H1 (cell line): Measurements from ENCODE around the gene NPY2R. TPM values are rescaled to one million over a fixed set of nuclear protein-coding genes. Genes with fewer than 3 reads are reported as not detected.

Source experiments
- CTCF ChIA-PET: fragments of 300-600 bp; sonication (Branson Sonifier 250); formaldehyde crosslinking; loops from one replicate; lab custom pipeline; 2021; ENCODE audit not compliant: partially characterized antibody; lab: Charles Lee
- POLR2A ChIA-PET: fragments of 300-600 bp; sonication (Branson Sonifier 250); formaldehyde crosslinking; loops from one replicate; lab custom pipeline; 2021; ENCODE audit warnings: inconsistent platforms; ENCODE audit not compliant: partially characterized antibody; lab: Charles Lee
- DNase-seq, 2 experiments: peaks; one replicate each; pipeline versions ENCODE4 v3.0.0 to v3.0.0-alpha.2; 2010 to 2022; ENCODE audit warnings: low spot score in 2 of 2, low read depth in 1 of 2, mixed read lengths in 1 of 2
- FAIRE-seq: peaks from 2 replicates; lab custom pipeline; 2011; peaks lifted over from hg19 to GRCh38; lab: Jason Lieb, UNC
- H2AFZ ChIP-seq: 2 replicates; pipeline ENCODE4 v1.8.1; 2012; ENCODE audit warnings: low read length, inconsistent platforms
- H2AK5ac ChIP-seq: 2 replicates; pipeline ENCODE4 v1.6.1; 2013; ENCODE audit warnings: low read depth, low read length
- H2BK120ac ChIP-seq: replicated peaks from 2 replicates; pipeline ENCODE3; 2013; ENCODE audit warnings: low read depth, low read length, inconsistent platforms
- H2BK12ac ChIP-seq: 2 replicates; pipeline ENCODE4 v1.6.1; 2013; ENCODE audit warnings: low read depth, low read length
- H2BK15ac ChIP-seq: 2 replicates; pipeline ENCODE4 v1.6.1; 2013; ENCODE audit warnings: low read length
- H2BK20ac ChIP-seq: 2 replicates; pipeline ENCODE4 v1.6.1; 2013; ENCODE audit warnings: low read length
- H2BK5ac ChIP-seq: 2 replicates; pipeline ENCODE4 v1.6.1; 2013; ENCODE audit warnings: low read depth, low read length
- H3K14ac ChIP-seq: 2 replicates; pipeline ENCODE4 v1.6.1; 2013; ENCODE audit warnings: inconsistent platforms; ENCODE audit not compliant: insufficient read length
- H3K18ac ChIP-seq: 2 replicates; pipeline ENCODE4 v1.6.1; 2013; ENCODE audit warnings: low read length; ENCODE audit errors: extremely low read depth
- H3K23ac ChIP-seq: 2 replicates; pipeline ENCODE4 v1.6.1; 2013; ENCODE audit warnings: inconsistent platforms; ENCODE audit not compliant: insufficient read length
- H3K23me2 ChIP-seq: 2 replicates; pipeline ENCODE4 v1.6.1; 2013; ENCODE audit warnings: low read depth, low read length
- H3K27ac ChIP-seq: 2 replicates; pipeline ENCODE4 v1.6.1; 2011; ENCODE audit warnings: low read depth, low read length, inconsistent platforms
- H3K27me3 ChIP-seq, 4 experiments: replicated peaks in 1 of 4; 1 replicate in 1 of 4; 2 replicates in 3 of 4; pipeline versions ENCODE4 v1.6.1 to v1.8.1; 2011 to 2013; ENCODE audit warnings: low read length in 3 of 4, mild to moderate bottlenecking in 3 of 4, inconsistent platforms in 2 of 4, mixed read lengths in 2 of 4, moderate library complexity in 1 of 4; ENCODE audit not compliant: control insufficient read depth in 3 of 4, insufficient read depth in 3 of 4; ENCODE audit errors: extremely low read depth in 1 of 4
- H3K36me3 ChIP-seq, 4 experiments: 2 replicates each; pipeline versions ENCODE4 v1.6.1 to v1.8.1; 2011 to 2013; ENCODE audit warnings: mild to moderate bottlenecking in 4 of 4, low read length in 3 of 4, moderate library complexity in 2 of 4, control low read depth in 1 of 4, inconsistent platforms in 1 of 4; ENCODE audit not compliant: insufficient read depth in 4 of 4, control insufficient read depth in 2 of 4
- H3K4ac ChIP-seq: replicated peaks from 2 replicates; pipeline ENCODE3; 2013; ENCODE audit warnings: low read length, low read depth, mixed read lengths, inconsistent platforms; ENCODE audit not compliant: insufficient read length
- H3K4me1 ChIP-seq, 4 experiments: replicated peaks in 1 of 4; 1 replicate in 1 of 4; 2 replicates in 3 of 4; pipeline versions ENCODE4 v1.6.1 to v1.8.1; 2011 to 2013; ENCODE audit warnings: low read length in 3 of 4, inconsistent platforms in 2 of 4, mixed read lengths in 1 of 4; ENCODE audit not compliant: insufficient read depth in 4 of 4, control insufficient read depth in 3 of 4
- H3K4me2 ChIP-seq, 2 experiments: 2 replicates each; pipeline versions ENCODE4 v1.6.1 to v1.8.1; 2011 to 2013; ENCODE audit warnings: low read depth in 2 of 2, low read length in 2 of 2, control low read depth in 1 of 2, inconsistent platforms in 1 of 2, mild to moderate bottlenecking in 1 of 2; ENCODE audit not compliant: insufficient read depth in 1 of 2
- H3K4me3 ChIP-seq, 4 experiments: fragments of 200-600, 300-600 bp in 1 of 4; sonication (generic), shearing (Covaris generic), sonication (Bioruptor Twin) in 1 of 4; 2 replicates each; pipeline versions ENCODE4 v1.5.1 to v1.8.1; 2011 to 2016; ENCODE audit warnings: low read length in 4 of 4, low read depth in 3 of 4, control low read depth in 2 of 4, inconsistent platforms in 2 of 4, mild to moderate bottlenecking in 2 of 4, mixed read lengths in 1 of 4, moderate library complexity in 1 of 4; ENCODE audit not compliant: insufficient read depth in 2 of 4; ENCODE audit errors: extremely low read depth in 1 of 4
- H3K56ac ChIP-seq: replicated peaks from 2 replicates; pipeline ENCODE3; 2013; ENCODE audit warnings: low read depth, mild to moderate bottlenecking, mixed read lengths, low read length, inconsistent platforms; ENCODE audit not compliant: insufficient read length
- H3K79me1 ChIP-seq: 2 replicates; pipeline ENCODE4 v1.6.1; 2013; ENCODE audit warnings: low read depth, low read length, control low read depth
- H3K79me2 ChIP-seq, 2 experiments: 2 replicates each; pipeline versions ENCODE4 v1.6.1 to v1.8.1; 2012 to 2013; ENCODE audit warnings: low read length in 2 of 2, mild to moderate bottlenecking in 2 of 2, inconsistent platforms in 1 of 2; ENCODE audit not compliant: insufficient read depth in 2 of 2, control insufficient read depth in 1 of 2
- H3K9ac ChIP-seq, 4 experiments: replicated peaks in 1 of 4; 1 replicate in 1 of 4; 2 replicates in 3 of 4; pipeline versions ENCODE4 v1.6.1 to v1.8.1; 2011 to 2013; ENCODE audit warnings: low read depth in 3 of 4, low read length in 3 of 4, control low read depth in 2 of 4, mild to moderate bottlenecking in 2 of 4, moderate library complexity in 2 of 4, inconsistent platforms in 1 of 4; ENCODE audit errors: extremely low read depth in 1 of 4
- H3K9me3 ChIP-seq, 2 experiments: 2 replicates each; pipeline versions ENCODE4 v1.6.1 to v1.8.1; 2012 to 2013; ENCODE audit warnings: mild to moderate bottlenecking in 2 of 2, moderate library complexity in 2 of 2, control low read depth in 1 of 2, inconsistent platforms in 1 of 2, low read depth in 1 of 2, low read length in 1 of 2, mixed read lengths in 1 of 2; ENCODE audit not compliant: insufficient read depth in 2 of 2
- H4K20me1 ChIP-seq, 2 experiments: replicated peaks in 1 of 2; 2 replicates each; pipeline versions ENCODE3 to v1.8.1; 2011 to 2013; ENCODE audit warnings: inconsistent platforms in 2 of 2, low read length in 2 of 2, mild to moderate bottlenecking in 1 of 2; ENCODE audit not compliant: insufficient read depth in 2 of 2, control insufficient read depth in 1 of 2
- H4K5ac ChIP-seq: 2 replicates; pipeline ENCODE4 v1.6.1; 2013; ENCODE audit warnings: low read length, low read depth, mixed read lengths, inconsistent platforms; ENCODE audit not compliant: insufficient read length
- H4K8ac ChIP-seq: 2 replicates; pipeline ENCODE4 v1.8.0; 2013; ENCODE audit warnings: mild to moderate bottlenecking, moderate library complexity, low read length, inconsistent platforms; ENCODE audit not compliant: insufficient read depth; ENCODE audit errors: extremely low read depth
- H4K91ac ChIP-seq: replicated peaks from 2 replicates; pipeline ENCODE3; 2013; ENCODE audit warnings: low read length, mixed read lengths, inconsistent platforms; ENCODE audit not compliant: insufficient read length
- ATF2 ChIP-seq: IDR thresholded peaks from 2 replicates; pipeline ENCODE4 v1.6.1; 2012; ENCODE audit warnings: low read length, inconsistent platforms
- CEBPB ChIP-seq: IDR thresholded peaks from 2 replicates; pipeline ENCODE4 v1.6.1; 2012; ENCODE audit warnings: low read depth, low read length
- EGR1 ChIP-seq: IDR thresholded peaks from 2 replicates; pipeline ENCODE4 v1.6.1; 2011; ENCODE audit warnings: low read depth, low read length, borderline replicate concordance
- GABPA ChIP-seq: IDR thresholded peaks from 2 replicates; pipeline ENCODE4 v1.6.1; 2011; ENCODE audit warnings: mild to moderate bottlenecking, low read length, moderate library complexity, borderline replicate concordance; ENCODE audit not compliant: insufficient read depth
- HDAC2 ChIP-seq, 2 experiments: fragments of 300-600 bp in 1 of 2; sonication (generic) in 1 of 2; IDR thresholded peaks; 2 replicates each; pipeline ENCODE4 v1.6.1; 2011 to 2012; ENCODE audit warnings: low read depth in 2 of 2, low read length in 2 of 2, mild to moderate bottlenecking in 2 of 2, moderate library complexity in 2 of 2, borderline replicate concordance in 1 of 2, inconsistent platforms in 1 of 2
- KDM1A ChIP-seq: fragments of 200-600, 300-600 bp; sonication (generic); IDR thresholded peaks from 2 replicates; pipeline ENCODE4 v1.7.1; 2016; ENCODE audit warnings: mild to moderate bottlenecking, low read length, borderline replicate concordance
- SAP30 ChIP-seq: fragments of 300-600 bp; sonication (generic); IDR thresholded peaks from 2 replicates; pipeline ENCODE4 v1.7.1; 2012; ENCODE audit warnings: low read length, moderate library complexity, mild to moderate bottlenecking, inconsistent platforms; ENCODE audit not compliant: insufficient read depth, insufficient replicate concordance
- TAF7 ChIP-seq: optimal IDR thresholded peaks from 2 replicates; pipeline ENCODE3; 2011; ENCODE audit warnings: low read depth, mild to moderate bottlenecking, inconsistent platforms, low read length, moderate library complexity, borderline replicate concordance
- WGBS, 2 experiments: shearing (Covaris generic) in 1 of 2; methylation state at CpG; one replicate each; pipeline versions ENCODE4 v1.1.6 to v1.1.7; 2013 to 2015; ENCODE audit warnings: low lambda C conversion rate in 2 of 2, mixed read lengths in 2 of 2, inconsistent platforms in 1 of 2, low coverage in 1 of 2, missing lambda C conversion rate in 1 of 2; ENCODE audit not compliant: insufficient replicate concordance in 2 of 2, insufficient coverage in 1 of 2, insufficient read length in 1 of 2; ENCODE audit errors: extremely low coverage in 1 of 2, missing lambda C conversion rate in 1 of 2; 5-methylcytosine and 5-hydroxymethylcytosine counted together
- polyA plus RNA-seq, 7 experiments: library from polyadenylated mRNA; depleted of rRNA in 3 of 7; stranded (reverse) in 5 of 7; unstranded in 2 of 7; fragments of >200 nt in 5 of 7; fragments of 200-250 nt in 2 of 7; gene quantifications; 1 replicate in 5 of 7; 2 replicates in 1 of 7; 4 replicates in 1 of 7; pipeline versions ENCODE4 v1.2.1 to v1.2.3, GENCODE V29; 2011 to 2013; ENCODE audit warnings: missing spikeins in 2 of 7, mixed read lengths in 2 of 7
- total RNA-seq: library from RNA; stranded (reverse); fragmentation: NEBNext Ultra II Directional; extraction: Animal tissue kit (Norgen Biotek cat#: 25700); gene quantifications from 2 replicates; pipeline ENCODE4 v1.2.1, GENCODE V29; 2021

The NPY2R gene
- total and polyA plus RNA-seq, 2 of the 8 experiments (the other 6 are each of a cell fraction or from before 2014, with no cell fraction given) = 0.09 to 0.41 TPM

- ChIA-PET CTCF (no interaction called here), POLR2A (no interaction called here)
- H3K4me2 ChIP-seq = no peak overlapping the region
- no peak overlapping the region for H3K23ac ChIP-seq
- H3K9me3 ChIP-seq = no peaks in the 10 kb centered on the region
- H4K20me1 ChIP-seq = no peaks in the 10 kb centered on the region
- H3K23me2 ChIP-seq = no peaks in the 10 kb centered on the region
- no peak overlapping the region for H4K5ac ChIP-seq
- H3K14ac ChIP-seq = no peak overlapping the region
- H2BK20ac ChIP-seq = no peak overlapping the region
- no peak overlapping the region for H3K18ac ChIP-seq
- FAIRE-seq (no peak), DNase-seq (no peak)
- H4K8ac ChIP-seq = no peak overlapping the region
- no peak overlapping the region for H3K4me3 ChIP-seq
- H2BK5ac ChIP-seq = no peak overlapping the region
- no peak overlapping the region for H3K4ac ChIP-seq
- no peak overlapping the region for H4K91ac ChIP-seq
- H3K79me1 ChIP-seq = no peaks in the 10 kb centered on the region
- no peaks in the 10 kb centered on the region; a peak in 1 of 7 replicates for H3K4me1 ChIP-seq
- H3K56ac ChIP-seq = no peak overlapping the region
- H2BK120ac ChIP-seq = no peak overlapping the region
- H3K27ac ChIP-seq = no peak overlapping the region
- no peaks in the 10 kb centered on the region for H3K27me3 ChIP-seq
- H2BK15ac ChIP-seq = no peak overlapping the region
- TF ChIP-seq EGR1 (no peak), ATF2 (no peak), GABPA (no peak), SAP30 (no peak), CEBPB (peak; percentile 8; the same call in 1 of the 2 replicates), TAF7 (no peak), HDAC2 (IDR thresholded peaks at IDR 0.05; ENCODE audit: borderline replicate concordance in 1 of 2, low read depth in 2 of 2, low read length in 2 of 2) (no peak), KDM1A (no peak)
- no peak overlapping the region for H3K9ac ChIP-seq
- no peak overlapping the region for H2BK12ac ChIP-seq
- WGBS, 2 experiments = 79 to 100% methylated on average over 2 to 4 of the region's 4 CpGs
- H3K36me3 ChIP-seq = no peaks in the 10 kb centered on the region
- no peak overlapping the region for H2AK5ac ChIP-seq
- H2AFZ ChIP-seq = peak overlapping the region; percentile 28; the same call in 1 of the 2 replicates
- H3K79me2 ChIP-seq = no peaks in the 10 kb centered on the region
Observed at GRCh38 chr4:155245105-155245504, 36.7 kb downstream of the NPY2R start.
